Gastrocnemius medialis (tissue), 4 donors: Measurements from ENCODE around the gene ZNF438. TPM values are rescaled to one million over a fixed set of nuclear protein-coding genes. Genes with fewer than 3 reads are reported as not detected.

Source experiments
- ATAC-seq, 2 donors: fragments of 150-250 bp; one replicate each; pipeline ENCODE4 v1.9.1; 2016
- DNase-seq, 2 donors: peaks; one replicate each; pipeline ENCODE4 v3.0.0-alpha.2; 2019
- H3K27ac ChIP-seq, 4 donors: fragments of 200-600 bp; sonication (generic); 1 replicate in 1 of 4; 2 replicates in 3 of 4; pipeline ENCODE4 v1.5.1; 2016 to 2018; ENCODE audit warnings: mild to moderate bottlenecking in 2 of 4, moderate library complexity in 1 of 4
- H3K27me3 ChIP-seq, 3 donors: fragments of 200-600 bp; sonication (generic) in 2 of 3; 1 replicate in 1 of 3; 2 replicates in 2 of 3; pipeline versions ENCODE4 v1.5.1 to v1.6.0; 2016 to 2019; ENCODE audit warnings: mild to moderate bottlenecking in 1 of 3, moderate library complexity in 1 of 3
- H3K36me3 ChIP-seq, 2 donors: fragments of 200-600 bp; sonication (generic) in 1 of 2; one replicate each; pipeline ENCODE4 v1.5.1; 2017 to 2018
- H3K4me1 ChIP-seq, 2 donors: fragments of 200-600 bp; sonication (generic) in 1 of 2; one replicate each; pipeline ENCODE4 v1.5.1; 2016 to 2017; ENCODE audit warnings: mild to moderate bottlenecking in 2 of 2
- H3K4me3 ChIP-seq, 4 donors: fragments of 200-600 bp; sonication (generic) in 3 of 4; 1 replicate in 1 of 4; 2 replicates in 3 of 4; pipeline ENCODE4 v1.5.1; 2016 to 2019; ENCODE audit warnings: mild to moderate bottlenecking in 2 of 4
- H3K9me3 ChIP-seq, 3 donors: fragments of 200-600 bp; sonication (generic) in 2 of 3; 1 replicate in 1 of 3; 2 replicates in 2 of 3; pipeline ENCODE4 v1.5.1; 2016 to 2019
- CTCF ChIP-seq, 5 experiments: fragments of 450-650 bp in 3 of 5; fragments of 200-600 bp in 2 of 5; sonication (generic) in 2 of 5; IDR thresholded peaks in 4 of 5; conservative IDR thresholded peaks in 1 of 5; 1 replicate in 4 of 5; 2 replicates in 1 of 5; pipeline ENCODE4 v1.5.1; 2016 to 2019; ENCODE audit warnings: antibody characterized with exemption in 5 of 5, mild to moderate bottlenecking in 3 of 5, moderate library complexity in 3 of 5
- POLR2A ChIP-seq, 2 donors: fragments of 450-650 bp; IDR thresholded peaks; one replicate each; pipeline ENCODE4 v1.6.1; 2017; ENCODE audit warnings: antibody characterized with exemption in 2 of 2, mild to moderate bottlenecking in 2 of 2, moderate library complexity in 2 of 2
- in situ Hi-C, 4 donors: fragments of 200-750 bp; cut with MboI; loops; one replicate each; pipeline versions ENCODE4 v1.15.0 to v1.8.0; 2017; ENCODE audit warnings: low sequenced_read_pairs in 4 of 4
- intact Hi-C: fragments of 100-400 bp; cut with DNase I; formaldehyde crosslinking; loops from one replicate; pipeline ENCODE4 v1.15.1; 2023; ENCODE audit warnings: low total_unique reads
- total RNA-seq, 4 donors: library from RNA; depleted of rRNA; stranded (reverse); fragments of >200 nt; gene quantifications; one replicate each; pipeline versions ENCODE4 v1.1.0 to v1.2.3, GENCODE V29; 2016

Gene ZNF438
- total RNA-seq, 4 donors from 2014 or later = 14.4 to 37.0 (median 26.5) TPM

- no peaks in the 10 kb centered on the region for H3K9me3 ChIP-seq
- peak overlapping the region in 3 of 4 donors; percentile 74 to 85 (median 85) for H3K27ac ChIP-seq
- intact Hi-C loops (loop anchor here (5.0 kb wide), 1 partner anchor 34 kb away; no protein-coding TSS in a partner anchor), in situ Hi-C loops (no loop called here)
- no peaks in the 10 kb centered on the region for H3K36me3 ChIP-seq
- ATAC-seq (no peak), DNase-seq (no peak)
- H3K27me3 ChIP-seq = no peaks in the 10 kb centered on the region
- H3K4me3 ChIP-seq = no peak overlapping the region
- no peak for TF ChIP-seq POLR2A (IDR thresholded peaks at IDR 0.05)
- no peak for TF ChIP-seq CTCF (IDR thresholded peaks at IDR 0.05 in 4 of 5, conservative IDR thresholded peaks at IDR 0.05 in 1 of 5)
- peaks cover 47 to 59% of the 10 kb centered on the region in 2 donors for H3K4me1 ChIP-seq
Measured at GRCh38 chr10:31005895-31006294, 25.8 kb downstream of the ZNF438 start.

GRCh38 chr10:31004611-31005193, 27.0 kb downstream of the ZNF438 start:
- intact Hi-C loops (loop anchor here (5.0 kb wide), 1 partner anchor 32 kb away; no protein-coding TSS in a partner anchor), in situ Hi-C loops (no loop called here)
- Histone ChIP-seq H3K9me3 (no peaks in the 10 kb centered on the region), H3K36me3 (no peaks in the 10 kb centered on the region), H3K4me1 (peaks cover 39 to 59% of the 10 kb centered on the region in 2 donors), H3K4me3 (no peak overlapping the region), H3K27ac (peak overlapping the region; percentile 12 to 54 (median 44)), H3K27me3 (no peaks in the 10 kb centered on the region)
- TF ChIP-seq CTCF (IDR thresholded peaks at IDR 0.05 in 4 of 5, conservative IDR thresholded peaks at IDR 0.05 in 1 of 5) (no peak), POLR2A (IDR thresholded peaks at IDR 0.05) (no peak)
- DNase-seq (no peak), ATAC-seq (no peak)

- Histone ChIP-seq H3K27ac (no peak overlapping the region), H3K4me1 (peaks cover 37 to 52% of the 10 kb centered on the region in 2 donors), H3K9me3 (no peaks in the 10 kb centered on the region), H3K27me3 (no peaks in the 10 kb centered on the region), H3K4me3 (no peak overlapping the region), H3K36me3 (no peaks in the 10 kb centered on the region)
- in situ Hi-C loops (no loop called here), intact Hi-C loops (no loop called here)
- no peak for TF ChIP-seq CTCF (IDR thresholded peaks at IDR 0.05 in 4 of 5, conservative IDR thresholded peaks at IDR 0.05 in 1 of 5)
- TF ChIP-seq POLR2A (IDR thresholded peaks at IDR 0.05) = no peak
- DNase-seq (no peak), ATAC-seq (no peak)
Measured at GRCh38 chr10:31001740-31002139, 29.9 kb downstream of the ZNF438 start.

GRCh38 chr10:31000867-31001266, 30.8 kb downstream of the ZNF438 start:
- H3K4me1 ChIP-seq = peaks cover 35 to 45% of the 10 kb centered on the region in 2 donors
- DNase-seq = no peak
- no peaks in the 10 kb centered on the region for H3K27me3 ChIP-seq
- no peaks in the 10 kb centered on the region for H3K36me3 ChIP-seq
- intact Hi-C loops = no loop called here
- in situ Hi-C loops = no loop called here
- no peak overlapping the region for H3K4me3 ChIP-seq
- TF ChIP-seq POLR2A (IDR thresholded peaks at IDR 0.05) = no peak
- peak in 1 of 2 donors; percentile 50 for ATAC-seq
- H3K9me3 ChIP-seq = no peaks in the 10 kb centered on the region
- peak overlapping the region in 3 of 4 donors; percentile 31 to 74 (median 72) for H3K27ac ChIP-seq

GRCh38 chr10:31000071-31000782, 31.4 kb downstream of the ZNF438 start:
- peaks cover 28 to 38% of the 10 kb centered on the region in 2 donors for H3K4me1 ChIP-seq
- TF ChIP-seq POLR2A (IDR thresholded peaks at IDR 0.05) = no peak
- TF ChIP-seq CTCF (IDR thresholded peaks at IDR 0.05 in 4 of 5, conservative IDR thresholded peaks at IDR 0.05 in 1 of 5) = no peak
- intact Hi-C loops (no loop called here), in situ Hi-C loops (no loop called here)
- DNase-seq = no peak
- H3K27me3 ChIP-seq = no peaks in the 10 kb centered on the region
- no peaks in the 10 kb centered on the region for H3K9me3 ChIP-seq
- H3K36me3 ChIP-seq = no peaks in the 10 kb centered on the region
- peak overlapping the region; percentile 72 to 81 (median 74) for H3K27ac ChIP-seq
- H3K4me3 ChIP-seq = no peak overlapping the region
- no peak for ATAC-seq
